ENCODE data around the gene OR13J1. TPM values are rescaled to one million over a fixed set of nuclear protein-coding genes. Genes with fewer than 3 reads are reported as not detected.

OR13J1 gene
- total RNA-seq, 1 experiment from 2014 or later = not detected

Other genes starting within 250 kb of the OR13J1 start
- gene SIT1, start 219.5 kb downstream of the OR13J1 start, total RNA-seq (2014; rRNA removed; shearing (Covaris generic)) = not detected in 2 replicates
- gene RMRP, start 212.4 kb downstream of the OR13J1 start, total RNA-seq (2014; rRNA removed; shearing (Covaris generic)) = 4,372 and 15,582 TPM in 2 replicates
- gene CCDC107, start 212.1 kb downstream of the OR13J1 start, total RNA-seq (2014; rRNA removed; shearing (Covaris generic)) = 7.6 and 19.3 TPM in 2 replicates
- 12.3 and 12.4 TPM in 2 replicates for gene ARHGEF39, start 205.2 kb downstream of the OR13J1 start, total RNA-seq (2014; rRNA removed; shearing (Covaris generic))
- gene CA9, start 196.5 kb downstream of the OR13J1 start, total RNA-seq (2014; rRNA removed; shearing (Covaris generic)) = 0.86 TPM in 1 of 2 replicates, not detected in the other
- 439 and 442 TPM in 2 replicates for gene TPM2, start 180.5 kb downstream of the OR13J1 start, total RNA-seq (2014; rRNA removed; shearing (Covaris generic))
- gene TLN1, start 138.2 kb downstream of the OR13J1 start, total RNA-seq (2014; rRNA removed; shearing (Covaris generic)) = 146 and 195 TPM in 2 replicates
- gene CREB3, start 137.7 kb downstream of the OR13J1 start, total RNA-seq (2014; rRNA removed; shearing (Covaris generic)) = 40.3 and 46.0 TPM in 2 replicates
- 37.2 and 48.6 TPM in 2 replicates for gene GBA2, start 121.2 kb downstream of the OR13J1 start, total RNA-seq (2014; rRNA removed; shearing (Covaris generic))
- 13.8 and 15.0 TPM in 2 replicates for gene RGP1, start 121.1 kb downstream of the OR13J1 start, total RNA-seq (2014; rRNA removed; shearing (Covaris generic))
- not detected in 2 replicates for gene MSMP, start 116.1 kb downstream of the OR13J1 start, total RNA-seq (2014; rRNA removed; shearing (Covaris generic))
- 0.07 and 0.86 TPM in 2 replicates for gene NPR2, start 78.8 kb downstream of the OR13J1 start, total RNA-seq (2014; rRNA removed; shearing (Covaris generic))
- gene SPAG8, start 58.1 kb downstream of the OR13J1 start, total RNA-seq (2014; rRNA removed; shearing (Covaris generic)) = 2.1 and 2.4 TPM in 2 replicates
- gene HINT2, start 55.4 kb downstream of the OR13J1 start, total RNA-seq (2014; rRNA removed; shearing (Covaris generic)) = 32.3 and 55.8 TPM in 2 replicates
- gene FAM221B, start 41.7 kb downstream of the OR13J1 start, total RNA-seq (2014; rRNA removed; shearing (Covaris generic)) = not detected in 2 replicates
- gene TMEM8B, start 41.2 kb downstream of the OR13J1 start, total RNA-seq (2014; rRNA removed; shearing (Covaris generic)) = 1.2 and 2.5 TPM in 2 replicates
- not detected in 2 replicates for gene HRCT1, start 35.8 kb upstream of the OR13J1 start, total RNA-seq (2014; rRNA removed; shearing (Covaris generic))
- 2.6 and 3.5 TPM in 2 replicates for gene SPAAR, start 39.1 kb upstream of the OR13J1 start, total RNA-seq (2014; rRNA removed; shearing (Covaris generic))
- not detected in 2 replicates for gene OR2S2, start 87.8 kb upstream of the OR13J1 start, total RNA-seq (2014; rRNA removed; shearing (Covaris generic))
- gene RECK, start 166.5 kb upstream of the OR13J1 start, total RNA-seq (2014; rRNA removed; shearing (Covaris generic)) = 2.4 and 9.2 TPM in 2 replicates

Measured in G401 (cell line).